IMR-90 (cell line): ENCODE data around the gene GUCY2D. TPM values are rescaled to one million over a fixed set of nuclear protein-coding genes. Genes with fewer than 3 reads are reported as not detected.

Experiments
- ATAC-seq: fragments of 200-7000 bp; cut with Tn5 transposase; 2 replicates; pipeline ENCODE4 v1.9.1; 2020; ENCODE audit warnings: low read depth, mild to moderate bottlenecking, moderate library complexity
- BruUV-seq: library from RNA; stranded (reverse); fragments of 400-500 nt; replicated peaks from 2 replicates; lab custom pipeline; 2021; lab: Mats Ljungman, UMichigan
- CTCF ChIA-PET: fragments of 300-600 bp; formaldehyde crosslinking; extraction: SDS; loops from one replicate; lab custom pipeline; 2021; ENCODE audit warnings: antibody characterized with exemption; lab: Yijun Ruan, JAX
- POLR2A ChIA-PET: fragments of 300-600 bp; sonication (Branson Sonifier 250); formaldehyde crosslinking; loops from one replicate; lab custom pipeline; 2022; ENCODE audit warnings: antibody characterized with exemption; ENCODE audit not compliant: unreplicated experiment; lab: Charles Lee
- DNase-seq: peaks from one replicate; pipeline ENCODE4 v3.0.0; 2013
- H2AFZ ChIP-seq: replicated peaks from 2 replicates; pipeline ENCODE3; 2013; ENCODE audit warnings: low read length, mild to moderate bottlenecking; ENCODE audit not compliant: poor library complexity
- H2AK5ac ChIP-seq: 2 replicates; pipeline ENCODE4 v1.6.1; 2013; ENCODE audit warnings: low read depth, low read length, inconsistent platforms
- H2AK9ac ChIP-seq: replicated peaks from 2 replicates; pipeline ENCODE3; 2013; ENCODE audit warnings: mild to moderate bottlenecking, low read depth, low read length, moderate library complexity; ENCODE audit not compliant: poor library complexity
- H2BK120ac ChIP-seq: 2 replicates; pipeline ENCODE4 v1.6.1; 2013; ENCODE audit warnings: low read depth, low read length, inconsistent platforms
- H2BK15ac ChIP-seq: 3 replicates; pipeline ENCODE4 v1.6.1; 2013; ENCODE audit warnings: low read depth, low read length, inconsistent platforms
- H2BK20ac ChIP-seq: 2 replicates; pipeline ENCODE4 v1.6.1; 2013; ENCODE audit warnings: low read depth, mild to moderate bottlenecking, inconsistent platforms, low read length, moderate library complexity
- H2BK5ac ChIP-seq: 2 replicates; pipeline ENCODE4 v1.6.1; 2013; ENCODE audit warnings: mild to moderate bottlenecking, low read depth, low read length, inconsistent platforms; ENCODE audit not compliant: poor library complexity, severe bottlenecking
- H3K14ac ChIP-seq: replicated peaks from 2 replicates; pipeline ENCODE4 v1.6.1; 2013; ENCODE audit warnings: low read depth, low read length, inconsistent platforms
- H3K18ac ChIP-seq: 2 replicates; pipeline ENCODE4 v1.6.1; 2013; ENCODE audit warnings: low read depth, low read length, control low read depth
- H3K23ac ChIP-seq: 2 replicates; pipeline ENCODE4 v1.6.1; 2013; ENCODE audit warnings: low read depth, low read length, inconsistent platforms
- H3K27ac ChIP-seq: 2 replicates; pipeline ENCODE4 v1.5.1; 2013; ENCODE audit warnings: mild to moderate bottlenecking, control low read depth, low read length; ENCODE audit not compliant: insufficient read depth
- H3K27me3 ChIP-seq: 2 replicates; pipeline ENCODE4 v1.6.1; 2013; ENCODE audit warnings: low read length; ENCODE audit not compliant: control insufficient read depth, insufficient read depth
- H3K36me3 ChIP-seq: 2 replicates; pipeline ENCODE4 v1.6.1; 2013; ENCODE audit warnings: low read length, mixed read lengths; ENCODE audit not compliant: control insufficient read depth, insufficient read depth
- H3K4ac ChIP-seq: 2 replicates; pipeline ENCODE4 v1.6.1; 2013; ENCODE audit warnings: low read depth, low read length, inconsistent platforms
- H3K4me1 ChIP-seq: 2 replicates; pipeline ENCODE4 v1.6.1; 2013; ENCODE audit warnings: low read length, mixed read lengths; ENCODE audit not compliant: control insufficient read depth, insufficient read depth
- H3K4me2 ChIP-seq: 2 replicates; pipeline ENCODE4 v1.6.1; 2013; ENCODE audit warnings: low read depth, mild to moderate bottlenecking, control low read depth, low read length, moderate library complexity
- H3K4me3 ChIP-seq: 2 replicates; pipeline ENCODE4 v1.5.1; 2013; ENCODE audit warnings: low read depth, mild to moderate bottlenecking, control low read depth, low read length, moderate library complexity; ENCODE audit not compliant: insufficient read depth
- H3K56ac ChIP-seq: 2 replicates; pipeline ENCODE4 v1.6.1; 2013; ENCODE audit warnings: low read length, inconsistent platforms; ENCODE audit not compliant: insufficient read depth; ENCODE audit errors: extremely low read depth
- H3K79me1 ChIP-seq, 2 experiments: 2 replicates each; pipeline ENCODE4 v1.6.1; 2013; ENCODE audit warnings: low read length in 2 of 2, inconsistent platforms in 1 of 2, low read depth in 1 of 2
- H3K9ac ChIP-seq: 2 replicates; pipeline ENCODE4 v1.6.1; 2013; ENCODE audit warnings: low read depth, low read length, control low read depth
- H3K9me1 ChIP-seq: 2 replicates; pipeline ENCODE4 v1.6.1; 2013; ENCODE audit warnings: low read length, inconsistent platforms; ENCODE audit not compliant: insufficient read depth
- H3K9me3 ChIP-seq: 2 replicates; pipeline ENCODE4 v1.6.1; 2013; ENCODE audit warnings: low read length; ENCODE audit not compliant: control insufficient read depth, insufficient read depth
- H4K20me1 ChIP-seq: 2 replicates; pipeline ENCODE4 v1.6.1; 2013; ENCODE audit warnings: low read length, inconsistent platforms; ENCODE audit not compliant: insufficient read depth
- H4K5ac ChIP-seq: 2 replicates; pipeline ENCODE4 v1.6.1; 2013; ENCODE audit warnings: mild to moderate bottlenecking, low read depth, low read length, control low read depth
- H4K8ac ChIP-seq, 2 experiments: 2 replicates each; pipeline ENCODE4 v1.6.1; 2013; ENCODE audit warnings: low read depth in 2 of 2, low read length in 2 of 2, control low read depth in 1 of 2, inconsistent platforms in 1 of 2
- H4K91ac ChIP-seq: 2 replicates; pipeline ENCODE4 v1.6.1; 2013; ENCODE audit warnings: low read depth, low read length, inconsistent platforms; ENCODE audit not compliant: insufficient read depth
- BHLHE40 ChIP-seq: fragments of 150-350 bp; IDR thresholded peaks from 2 replicates; pipeline ENCODE4 v1.6.1; 2016; ENCODE audit warnings: mild to moderate bottlenecking, low read depth, low read length
- CEBPB ChIP-seq: IDR thresholded peaks from 2 replicates; pipeline ENCODE4 v1.6.1; 2012; ENCODE audit warnings: low read depth, low read length, improper control_type of control experiment
- CHD1 ChIP-seq: IDR thresholded peaks from 2 replicates; pipeline ENCODE4 v1.6.1; 2012; ENCODE audit warnings: low read depth, low read length, improper control_type of control experiment
- CTCF ChIP-seq: conservative IDR thresholded peaks from 2 replicates; pipeline ENCODE4 v1.5.1; 2012; ENCODE audit warnings: mild to moderate bottlenecking, low read depth, low read length, improper control_type of control experiment
- ELK1 ChIP-seq: fragments of 150-350 bp; IDR thresholded peaks from 2 replicates; pipeline ENCODE4 v1.6.1; 2016; ENCODE audit warnings: low read depth, mild to moderate bottlenecking, low read length, moderate library complexity, borderline replicate concordance
- FOS ChIP-seq: fragments of 150-350 bp; IDR thresholded peaks from 2 replicates; pipeline ENCODE4 v1.6.1; 2016; ENCODE audit warnings: low read depth, low read length
- MAFK ChIP-seq: IDR thresholded peaks from 2 replicates; pipeline ENCODE4 v1.6.1; 2012; ENCODE audit warnings: low read depth, low read length, improper control_type of control experiment
- MAZ ChIP-seq: IDR thresholded peaks from 2 replicates; pipeline ENCODE4 v1.6.1; 2012; ENCODE audit warnings: low read depth, mild to moderate bottlenecking, low read length, improper control_type of control experiment, moderate library complexity, borderline replicate concordance
- MXI1 ChIP-seq: IDR thresholded peaks from 2 replicates; pipeline ENCODE4 v1.6.1; 2012; ENCODE audit warnings: low read depth, mild to moderate bottlenecking, low read length, moderate library complexity, borderline replicate concordance
- NFE2L2 ChIP-seq: fragments of 150-350 bp; IDR thresholded peaks from 2 replicates; pipeline ENCODE4 v1.6.1; 2016; ENCODE audit warnings: low read depth, mild to moderate bottlenecking, low read length
- POLR2A ChIP-seq: IDR thresholded peaks from 2 replicates; pipeline ENCODE4 v1.6.1; 2012; ENCODE audit warnings: mild to moderate bottlenecking, low read depth, low read length
- RAD21 ChIP-seq: IDR thresholded peaks from 2 replicates; pipeline ENCODE4 v1.6.1; 2012; ENCODE audit warnings: low read length, improper control_type of control experiment
- RCOR1 ChIP-seq: IDR thresholded peaks from 2 replicates; pipeline ENCODE4 v1.6.1; 2012; ENCODE audit warnings: mild to moderate bottlenecking, low read length, improper control_type of control experiment; ENCODE audit not compliant: insufficient replicate concordance
- RFX5 ChIP-seq: IDR thresholded peaks from 2 replicates; pipeline ENCODE4 v1.8.0; 2012; ENCODE audit warnings: low read depth, mild to moderate bottlenecking, low read length, moderate library complexity
- SMC3 ChIP-seq: fragments of 150-350 bp; IDR thresholded peaks from 2 replicates; pipeline ENCODE4 v1.6.1; 2016; ENCODE audit warnings: low read depth, mild to moderate bottlenecking, antibody characterized with exemption, low read length, moderate library complexity
- USF2 ChIP-seq: fragments of 150-350 bp; IDR thresholded peaks from 2 replicates; pipeline ENCODE4 v1.6.1; 2017; ENCODE audit warnings: mild to moderate bottlenecking, antibody characterized with exemption, low read length, low read depth
- WGBS, 2 experiments: methylation state at CpG; one replicate each; pipeline versions ENCODE4 v1.1.5 to v1.1.7; 2013; ENCODE audit warnings: missing lambda C conversion rate in 2 of 2; ENCODE audit not compliant: insufficient read length in 1 of 2; ENCODE audit errors: extremely low coverage in 2 of 2; 5-methylcytosine and 5-hydroxymethylcytosine counted together
- dilution Hi-C: fragments of 300-500 bp; cut with HindIII; formaldehyde crosslinking; loops from one replicate; pipeline ENCODE4 v1.14.3; 2018; ENCODE audit warnings: low sequenced_read_pairs; ENCODE audit not compliant: unreplicated experiment
- in situ Hi-C: fragments of 300-500 bp; cut with MboI; formaldehyde crosslinking; loops from 3 replicates; pipeline ENCODE4 v1.14.3; 2019; ENCODE audit warnings: low sequenced_read_pairs, inconsistent platforms, mixed read lengths
- intact Hi-C: fragments of 100-400 bp; cut with micrococcal nuclease; formaldehyde crosslinking; loops from 2 replicates; pipeline ENCODE4 v1.10.0; 2022
- polyA plus RNA-seq, 3 experiments: library from polyadenylated mRNA; depleted of rRNA; stranded (reverse); fragments of >200 nt; gene quantifications; 2 replicates each; pipeline ENCODE4 v1.2.3, GENCODE V29; 2012; ENCODE audit warnings: low replicate concordance in 1 of 3
- total RNA-seq: library from RNA; depleted of rRNA; stranded (reverse); fragments of >200 nt; gene quantifications from 2 replicates; pipeline ENCODE4 v1.2.3, GENCODE V29; 2012

The GUCY2D gene
- total and polyA plus RNA-seq, 2 of the 4 experiments (the other 2 are of a cell fraction): 0.03 TPM; not detected in 1

- Histone ChIP-seq H2AK5ac (no peak overlapping the region), H3K4me3 (0 out of 2 replicates have a peak overlapping the region, but pooled peaks have one; percentile 7), H3K9ac (no peak overlapping the region), H3K56ac (no peak overlapping the region), H3K14ac (no peak overlapping the region), H3K18ac (no peak overlapping the region), H4K5ac (no peak overlapping the region), H3K79me1 (no peaks in the 10 kb centered on the region), H2BK5ac (no peak overlapping the region), H3K4me2 (peak overlapping the region; percentile 33; the same call in 1 of the 2 replicates), H3K9me3 (no peaks in the 10 kb centered on the region), H2BK120ac (no peak overlapping the region), H4K91ac (no peak overlapping the region), H3K36me3 (no peaks in the 10 kb centered on the region), H2BK20ac (no peak overlapping the region), H4K8ac (no peak overlapping the region), H3K4me1 (peaks cover 3% of the 10 kb centered on the region; the same call in 1 of the 2 replicates), H3K23ac (no peak overlapping the region), H2BK15ac (no peak overlapping the region), H2AK9ac (no peak overlapping the region), H3K27me3 (peaks cover 79% of the 10 kb centered on the region), H3K27ac (no peak overlapping the region), H2AFZ (peak overlapping the region; percentile 84), H3K4ac (no peak overlapping the region), H3K9me1 (no peaks in the 10 kb centered on the region), H4K20me1 (no peaks in the 10 kb centered on the region)
- CTCF ChIA-PET: no interaction called here
- ATAC-seq (peak; percentile 58), DNase-seq (no peak)
- TF ChIP-seq SMC3 (no peak), BHLHE40 (no peak), RFX5 (no peak), NFE2L2 (no peak), POLR2A (no peak), CHD1 (no peak), RCOR1 (no peak), RAD21 (no peak), FOS (no peak), ELK1 (no peak), CEBPB (no peak), MAZ (no peak), CTCF (no peak), USF2 (no peak), MAFK (no peak), MXI1 (no peak)
- intact Hi-C loops: no loop called here
- dilution Hi-C loops: no loop called here
- BruUV-seq: no TSS peak
- POLR2A ChIA-PET: no interaction called here
- in situ Hi-C loops: no loop called here
- 3% methylated on average over 13 of the region's 46 CpGs; no CpG with 5 or more reads in 1 of the 2 experiments for WGBS, 2 experiments
Observed at GRCh38 chr17:8015957-8016631, 13.7 kb downstream of the GUCY2D start.
